ENCODE results near the gene TAF4B. TPM values are rescaled to one million over a fixed set of nuclear protein-coding genes. Genes with fewer than 3 reads are reported as not detected.

Gene TAF4B
- total RNA-seq, 4 donors from 2014 or later = 5.1 to 9.2 (median 6.7) TPM

DNA sequence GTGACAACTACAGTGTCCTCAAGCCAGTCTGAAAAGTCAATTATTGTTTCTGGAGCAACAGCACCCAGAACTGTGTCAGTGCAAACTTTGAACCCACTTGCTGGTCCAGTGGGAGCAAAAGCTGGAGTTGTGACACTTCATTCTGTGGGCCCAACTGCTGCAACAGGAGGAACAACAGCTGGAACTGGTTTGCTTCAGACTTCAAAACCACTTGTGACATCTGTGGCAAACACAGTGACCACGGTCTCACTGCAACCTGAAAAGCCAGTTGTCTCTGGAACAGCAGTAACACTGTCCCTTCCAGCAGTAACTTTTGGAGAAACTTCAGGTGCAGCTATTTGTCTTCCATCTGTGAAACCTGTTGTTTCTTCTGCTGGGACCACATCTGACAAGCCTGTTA lies 59.8 kb downstream of the TAF4B start:
- in situ Hi-C loops (cut with MboI; ENCODE audit: low sequenced_read_pairs in 4 of 4) = loop anchor here in 1 of 4 donors (25.0 kb wide), 1 partner anchor 101 kb away; no protein-coding TSS in a partner anchor
- ATAC-seq (no peak), DNase-seq (no peak)
- peaks cover 0 to 34% of the 10 kb centered on the region in 2 donors for H3K36me3 ChIP-seq
- no peaks in the 10 kb centered on the region for H3K9me3 ChIP-seq
- no peak overlapping the region for H3K4me3 ChIP-seq
- H3K4me1 ChIP-seq = no peaks in the 10 kb centered on the region
- TF ChIP-seq POLR2A (IDR thresholded peaks at IDR 0.05) = no peak
- TF ChIP-seq, protein P1, sequence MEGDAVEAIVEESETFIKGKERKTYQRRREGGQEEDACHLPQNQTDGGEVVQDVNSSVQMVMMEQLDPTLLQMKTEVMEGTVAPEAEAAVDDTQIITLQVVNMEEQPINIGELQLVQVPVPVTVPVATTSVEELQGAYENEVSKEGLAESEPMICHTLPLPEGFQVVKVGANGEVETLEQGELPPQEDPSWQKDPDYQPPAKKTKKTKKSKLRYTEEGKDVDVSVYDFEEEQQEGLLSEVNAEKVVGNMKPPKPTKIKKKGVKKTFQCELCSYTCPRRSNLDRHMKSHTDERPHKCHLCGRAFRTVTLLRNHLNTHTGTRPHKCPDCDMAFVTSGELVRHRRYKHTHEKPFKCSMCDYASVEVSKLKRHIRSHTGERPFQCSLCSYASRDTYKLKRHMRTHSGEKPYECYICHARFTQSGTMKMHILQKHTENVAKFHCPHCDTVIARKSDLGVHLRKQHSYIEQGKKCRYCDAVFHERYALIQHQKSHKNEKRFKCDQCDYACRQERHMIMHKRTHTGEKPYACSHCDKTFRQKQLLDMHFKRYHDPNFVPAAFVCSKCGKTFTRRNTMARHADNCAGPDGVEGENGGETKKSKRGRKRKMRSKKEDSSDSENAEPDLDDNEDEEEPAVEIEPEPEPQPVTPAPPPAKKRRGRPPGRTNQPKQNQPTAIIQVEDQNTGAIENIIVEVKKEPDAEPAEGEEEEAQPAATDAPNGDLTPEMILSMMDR (IDR thresholded peaks at IDR 0.05 in 4 of 5, conservative IDR thresholded peaks at IDR 0.05 in 1 of 5) = no peak
- intact Hi-C loops (cut with DNase I; ENCODE audit: low total_unique reads) = no loop called here
- no peak overlapping the region for H3K27ac ChIP-seq
- H3K27me3 ChIP-seq = no peaks in the 10 kb centered on the region

DNA sequence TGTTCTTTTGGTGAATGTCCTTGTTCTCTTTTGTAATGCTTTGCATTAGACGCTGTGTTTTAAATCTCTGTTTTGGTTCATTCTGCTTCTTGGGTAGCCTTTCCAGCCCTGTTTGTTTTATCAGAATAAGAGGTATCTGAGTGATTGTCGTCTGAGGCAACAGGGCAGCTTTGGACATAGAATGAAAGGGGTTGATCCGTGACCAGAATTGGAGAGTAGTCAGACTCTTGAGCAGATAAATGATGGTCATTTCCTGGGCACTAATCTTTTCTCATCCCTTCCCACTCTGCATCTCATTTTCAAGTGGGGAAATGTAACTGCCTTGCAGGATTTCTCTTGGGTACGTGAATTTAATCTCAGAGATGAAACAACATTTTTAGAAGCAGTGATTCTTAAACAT lies 61.4 kb downstream of the TAF4B start:
- DNase-seq (no peak), ATAC-seq (no peak)
- in situ Hi-C loops (cut with MboI; ENCODE audit: low sequenced_read_pairs in 4 of 4) (loop anchor here in 1 of 4 donors (25.0 kb wide), 1 partner anchor 100 kb away; no protein-coding TSS in a partner anchor), intact Hi-C loops (cut with DNase I; ENCODE audit: low total_unique reads) (no loop called here)
- Histone ChIP-seq H3K4me3 (no peak overlapping the region), H3K36me3 (peaks cover 0 to 24% of the 10 kb centered on the region in 2 donors), H3K9me3 (no peaks in the 10 kb centered on the region), H3K27ac (no peak overlapping the region), H3K27me3 (no peaks in the 10 kb centered on the region), H3K4me1 (no peaks in the 10 kb centered on the region)
- TF ChIP-seq, protein P1 (IDR thresholded peaks at IDR 0.05 in 4 of 5, conservative IDR thresholded peaks at IDR 0.05 in 1 of 5) = no peak
- TF ChIP-seq POLR2A (IDR thresholded peaks at IDR 0.05) = no peak

DNA sequence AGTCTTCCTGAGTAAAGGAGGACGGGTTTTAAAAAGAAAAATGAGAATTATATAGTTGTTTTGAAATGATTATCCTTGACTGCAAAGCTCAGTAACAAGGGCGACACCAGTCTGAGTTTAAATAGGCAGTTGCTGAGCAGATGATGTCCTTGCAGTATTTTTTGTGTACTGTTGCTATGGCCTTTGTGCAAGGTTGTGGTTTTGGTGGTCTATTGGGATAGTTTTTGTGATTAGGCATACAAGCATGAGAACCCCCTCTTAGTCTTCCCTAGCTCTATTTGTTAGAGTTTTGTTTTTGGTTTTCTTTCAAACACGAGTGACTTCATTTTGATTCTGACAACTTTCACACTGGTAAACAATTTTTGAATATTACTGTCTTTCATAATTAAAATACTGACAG lies 64.1 kb downstream of the TAF4B start:
- H3K9me3 ChIP-seq = no peaks in the 10 kb centered on the region
- no peak overlapping the region for H3K4me3 ChIP-seq
- no peaks in the 10 kb centered on the region for H3K27me3 ChIP-seq
- peaks cover 0 to 14% of the 10 kb centered on the region in 2 donors for H3K36me3 ChIP-seq
- no peak for DNase-seq
- intact Hi-C loops (cut with DNase I; ENCODE audit: low total_unique reads) (no loop called here), in situ Hi-C loops (cut with MboI; ENCODE audit: low sequenced_read_pairs in 4 of 4) (loop anchor here in 1 of 4 donors (25.0 kb wide), 1 partner anchor 97 kb away; no protein-coding TSS in a partner anchor)
- no peak for ATAC-seq
- no peak for TF ChIP-seq POLR2A (IDR thresholded peaks at IDR 0.05)
- TF ChIP-seq, protein P1 (IDR thresholded peaks at IDR 0.05 in 4 of 5, conservative IDR thresholded peaks at IDR 0.05 in 1 of 5) = no peak
- no peak overlapping the region for H3K27ac ChIP-seq
- no peaks in the 10 kb centered on the region for H3K4me1 ChIP-seq

DNA sequence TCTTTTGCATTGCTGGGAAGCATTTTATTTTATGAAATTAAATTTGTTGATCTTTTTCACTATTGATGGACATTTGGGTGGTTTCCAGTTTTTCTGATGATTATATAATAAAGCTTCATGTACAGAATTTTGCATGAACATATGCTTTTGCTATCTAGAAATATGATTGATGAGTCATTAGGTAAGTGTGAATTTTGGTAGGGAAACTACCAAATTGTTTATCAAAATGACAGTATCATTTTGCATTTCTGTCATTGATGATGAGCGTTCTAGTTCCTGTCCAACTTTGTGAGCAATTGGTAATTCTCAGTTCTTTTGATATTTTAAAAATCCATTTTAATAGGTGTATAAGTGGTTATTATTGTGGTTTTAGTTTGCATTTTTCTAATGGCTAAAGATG lies 67.7 kb downstream of the TAF4B start:
- ATAC-seq = no peak
- no peak overlapping the region for H3K4me3 ChIP-seq
- in situ Hi-C loops (cut with MboI; ENCODE audit: low sequenced_read_pairs in 4 of 4) (loop anchor here in 1 of 4 donors (25.0 kb wide), 1 partner anchor 93 kb away; no protein-coding TSS in a partner anchor), intact Hi-C loops (cut with DNase I; ENCODE audit: low total_unique reads) (no loop called here)
- DNase-seq = no peak
- no peaks in the 10 kb centered on the region for H3K36me3 ChIP-seq
- H3K27me3 ChIP-seq = no peaks in the 10 kb centered on the region
- no peaks in the 10 kb centered on the region for H3K4me1 ChIP-seq
- TF ChIP-seq, protein P1 (IDR thresholded peaks at IDR 0.05 in 4 of 5, conservative IDR thresholded peaks at IDR 0.05 in 1 of 5) = no peak
- TF ChIP-seq POLR2A (IDR thresholded peaks at IDR 0.05) = no peak
- H3K27ac ChIP-seq = no peak overlapping the region
- H3K9me3 ChIP-seq = no peaks in the 10 kb centered on the region

DNA sequence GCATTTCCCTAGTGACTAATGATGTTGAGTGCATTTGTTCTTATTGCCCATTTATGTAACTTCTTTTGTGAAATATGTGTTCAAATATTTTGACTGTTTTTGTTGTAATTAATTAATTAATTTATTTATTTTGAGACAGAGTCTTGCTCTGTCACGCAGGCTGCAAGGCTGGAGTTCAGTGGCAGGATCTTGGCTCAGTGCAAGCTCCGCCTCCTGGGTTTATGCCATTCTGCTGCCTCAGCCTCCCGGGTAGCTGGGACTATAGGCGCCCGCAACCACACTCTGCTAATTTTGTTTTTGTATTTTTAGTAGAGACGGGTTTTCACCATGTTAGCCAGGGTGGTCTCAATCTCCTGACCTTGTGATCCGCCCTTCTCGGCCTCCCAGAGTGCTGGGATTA lies 71.9 kb downstream of the TAF4B start:
- no peaks in the 10 kb centered on the region for H3K27me3 ChIP-seq
- TF ChIP-seq, protein P1 (IDR thresholded peaks at IDR 0.05 in 4 of 5, conservative IDR thresholded peaks at IDR 0.05 in 1 of 5) = no peak
- no peak for TF ChIP-seq POLR2A (IDR thresholded peaks at IDR 0.05)
- no peaks in the 10 kb centered on the region for H3K36me3 ChIP-seq
- peaks cover 0 to 4% of the 10 kb centered on the region in 2 donors for H3K4me1 ChIP-seq
- intact Hi-C loops (cut with DNase I; ENCODE audit: low total_unique reads) (no loop called here), in situ Hi-C loops (cut with MboI; ENCODE audit: low sequenced_read_pairs in 4 of 4) (loop anchor here in 1 of 4 donors (25.0 kb wide), 1 partner anchor 89 kb away; no protein-coding TSS in a partner anchor)
- DNase-seq (no peak), ATAC-seq (no peak)
- no peak overlapping the region for H3K4me3 ChIP-seq
- no peak overlapping the region for H3K27ac ChIP-seq
- H3K9me3 ChIP-seq = no peaks in the 10 kb centered on the region

Measured in gastrocnemius medialis (tissue), 4 donors.